Measurements from ENCODE around the gene TCF15.

The TCF15 gene

GRCh38 chr20:563187-563586 is 46.9 kb downstream of the TCF15 start:
- H3K36me3 Mint-ChIP-seq, result no peaks in the 10 kb centered on the region
- H3K27me3 Mint-ChIP-seq, result peaks cover 14% of the 10 kb centered on the region
- H3K4me3 Mint-ChIP-seq, result no peak overlapping the region
- H3K27ac Mint-ChIP-seq, result no peak overlapping the region
- H3K9me3 Mint-ChIP-seq (ENCODE audit: low read depth), result no peaks in the 10 kb centered on the region
- H3K4me1 Mint-ChIP-seq (ENCODE audit: low read depth), result no peaks in the 10 kb centered on the region

GRCh38 chr20:562232-562897 is 47.7 kb downstream of the TCF15 start:
- Mint-ChIP-seq H3K27ac (no peak overlapping the region), H3K36me3 (no peaks in the 10 kb centered on the region), H3K27me3 (peaks cover 13% of the 10 kb centered on the region)

GRCh38 chr20:561437-562231 is 48.5 kb downstream of the TCF15 start:
- H3K27me3 Mint-ChIP-seq, result peaks cover 9% of the 10 kb centered on the region
- H3K4me1 Mint-ChIP-seq (ENCODE audit: low read depth), result no peaks in the 10 kb centered on the region
- H3K27ac Mint-ChIP-seq, result no peak overlapping the region
- H3K4me3 Mint-ChIP-seq, result no peak overlapping the region
- H3K36me3 Mint-ChIP-seq, result no peaks in the 10 kb centered on the region
- no peaks in the 10 kb centered on the region for H3K9me3 Mint-ChIP-seq (ENCODE audit: low read depth)

More at GRCh38 chr20:562232-562897, 47.7 kb downstream of the TCF15 start:
- no peaks in the 10 kb centered on the region for H3K4me1 Mint-ChIP-seq (ENCODE audit: low read depth)
- no peaks in the 10 kb centered on the region for H3K9me3 Mint-ChIP-seq (ENCODE audit: low read depth)
- H3K4me3 Mint-ChIP-seq, result no peak overlapping the region

- H3K9me3 Mint-ChIP-seq (ENCODE audit: low read depth), result no peaks in the 10 kb centered on the region
- H3K4me1 Mint-ChIP-seq (ENCODE audit: low read depth), result no peaks in the 10 kb centered on the region
- no peaks in the 10 kb centered on the region for H3K36me3 Mint-ChIP-seq
- H3K27ac Mint-ChIP-seq, result no peak overlapping the region
- H3K27me3 Mint-ChIP-seq, result peaks cover 10% of the 10 kb centered on the region
- H3K4me3 Mint-ChIP-seq, result no peak overlapping the region
Observed at GRCh38 chr20:560680-561079, 49.4 kb downstream of the TCF15 start.

- no peak overlapping the region for H3K4me3 Mint-ChIP-seq
- no peak overlapping the region for H3K27ac Mint-ChIP-seq
- H3K27me3 Mint-ChIP-seq, result peaks cover 22% of the 10 kb centered on the region
- H3K4me1 Mint-ChIP-seq (ENCODE audit: low read depth), result no peaks in the 10 kb centered on the region
- H3K9me3 Mint-ChIP-seq (ENCODE audit: low read depth), result no peaks in the 10 kb centered on the region
- no peaks in the 10 kb centered on the region for H3K36me3 Mint-ChIP-seq
Observed at GRCh38 chr20:558117-558516, 52.0 kb downstream of the TCF15 start.

- Mint-ChIP-seq H3K4me3 (no peak overlapping the region), H3K27ac (no peak overlapping the region), H3K27me3 (peaks cover 25% of the 10 kb centered on the region), H3K9me3 (ENCODE audit: low read depth) (no peaks in the 10 kb centered on the region), H3K4me1 (ENCODE audit: low read depth) (no peaks in the 10 kb centered on the region), H3K36me3 (no peaks in the 10 kb centered on the region)
Observed at GRCh38 chr20:556984-557383, 53.1 kb downstream of the TCF15 start.

GRCh38 chr20:555976-556385 is 54.1 kb downstream of the TCF15 start:
- Mint-ChIP-seq H3K27me3 (peaks cover 27% of the 10 kb centered on the region), H3K9me3 (ENCODE audit: low read depth) (no peaks in the 10 kb centered on the region), H3K36me3 (no peaks in the 10 kb centered on the region), H3K4me1 (ENCODE audit: low read depth) (no peaks in the 10 kb centered on the region), H3K27ac (no peak overlapping the region), H3K4me3 (no peak overlapping the region)
